HG03066 (cell line): ENCODE data around the gene ARHGEF4.

Experiments used
- ATAC-seq: cut with Tn5 transposase; IDR thresholded peaks from one replicate; pipeline ENCODE4 v1.9.1; 2021; ENCODE audit warnings: low read depth; ENCODE audit not compliant: unreplicated experiment

Gene ARHGEF4

GRCh38 chr2:130832296-130832940 is 4.3 kb upstream of the ARHGEF4 start:
- no peak for ATAC-seq

GRCh38 chr2:130834091-130834930 is 2.4 kb upstream of the ARHGEF4 start:
- ATAC-seq: no peak

- ATAC-seq: no peak
Observed at GRCh38 chr2:130834931-130835765, 1.6 kb upstream of the ARHGEF4 start.

GRCh38 chr2:130835766-130836015 is 1.0 kb upstream of the ARHGEF4 start:
- ATAC-seq: no peak

GRCh38 chr2:130837175-130837810 is 579 bp downstream of the ARHGEF4 start:
- no peak for ATAC-seq

- ATAC-seq: no peak
Observed at GRCh38 chr2:130837811-130838565, 1.3 kb downstream of the ARHGEF4 start.

GRCh38 chr2:130839011-130839780 is 2.5 kb downstream of the ARHGEF4 start:
- no peak for ATAC-seq

- ATAC-seq: no peak
Observed at GRCh38 chr2:130840506-130840905, 3.8 kb downstream of the ARHGEF4 start.

- ATAC-seq: no peak
Observed at GRCh38 chr2:130841741-130842365, 5.1 kb downstream of the ARHGEF4 start.

- no peak for ATAC-seq
Observed at GRCh38 chr2:130842770-130843169, 6.1 kb downstream of the ARHGEF4 start.

- ATAC-seq: no peak
Observed at GRCh38 chr2:130843321-130843985, 6.7 kb downstream of the ARHGEF4 start.

GRCh38 chr2:130844161-130844560 is 7.4 kb downstream of the ARHGEF4 start:
- ATAC-seq: no peak

- no peak for ATAC-seq
Observed at GRCh38 chr2:130845505-130846085, 8.9 kb downstream of the ARHGEF4 start.

GRCh38 chr2:130846233-130846632 is 9.5 kb downstream of the ARHGEF4 start:
- ATAC-seq: no peak

GRCh38 chr2:130846686-130847375 is 10.1 kb downstream of the ARHGEF4 start:
- no peak for ATAC-seq

GRCh38 chr2:130847776-130848525 is 11.2 kb downstream of the ARHGEF4 start:
- no peak for ATAC-seq
